ENCODE results near the gene STRN4.

GRCh38 chr19:46704379-46705076 lies 41.7 kb downstream of the STRN4 start:
- no peak for TF ChIP-seq GATA3 (IDR thresholded peaks at IDR 0.05; ENCODE audit: low read depth, low read length)
- no peak for TF ChIP-seq GATA2 (IDR thresholded peaks at IDR 0.05; ENCODE audit: low read depth, low read length)

Data from SH-SY5Y (cell line).